ENCODE measurements around the gene SBF1. TPM values are rescaled to one million over a fixed set of nuclear protein-coding genes. Genes with fewer than 3 reads are reported as not detected.

The SBF1 gene
- total RNA-seq, 2 donors from 2014 or later = 89.9 to 90.1 TPM

DNA sequence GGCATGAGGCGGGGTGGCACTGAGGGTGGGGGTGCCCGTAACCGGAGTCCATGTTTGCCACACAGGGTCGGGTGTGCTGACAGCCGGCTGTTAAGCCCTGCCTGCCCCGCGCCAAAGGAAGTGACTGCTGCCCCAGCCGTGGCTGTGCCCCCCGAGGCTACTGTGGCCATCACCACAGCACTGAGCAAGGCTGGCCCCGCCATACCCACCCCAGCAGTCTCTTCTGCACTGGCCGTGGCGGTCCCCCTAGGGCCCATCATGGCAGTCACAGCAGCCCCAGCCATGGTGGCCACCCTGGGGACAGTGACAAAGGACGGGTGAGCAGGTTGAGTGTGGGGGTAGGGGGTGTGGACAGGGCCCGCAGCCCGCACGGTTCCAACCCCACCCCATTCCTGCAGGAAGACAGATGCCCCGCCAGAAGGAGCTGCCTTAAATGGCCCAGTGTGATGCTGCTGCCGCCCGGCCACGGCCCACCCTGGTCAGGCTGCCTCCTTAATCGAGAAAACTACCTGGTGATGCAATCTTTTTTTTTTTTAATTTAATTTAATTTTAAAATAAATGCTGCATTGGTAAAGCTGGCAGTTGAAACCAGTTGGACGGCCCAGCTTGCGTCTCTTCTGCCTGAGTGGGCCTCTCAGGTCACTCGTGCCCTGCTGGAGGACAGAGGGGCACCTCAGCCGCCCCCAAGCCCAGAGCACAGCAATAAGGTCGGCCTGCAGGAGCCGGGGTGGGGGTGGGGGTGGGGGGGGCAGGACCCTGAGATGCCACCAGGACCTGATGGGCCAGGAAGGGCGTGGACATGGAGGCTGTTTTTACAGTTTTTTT is 30.8 kb downstream of the SBF1 start:
- H3K27me3 ChIP-seq (ENCODE audit: control insufficient read depth, insufficient read depth, low read length, poor library complexity, severe bottlenecking) = no peaks in the 10 kb centered on the region
- peak overlapping the region; percentile 60 for H3K27ac ChIP-seq (ENCODE audit: low read depth, low read length)
- H3K9ac ChIP-seq (ENCODE audit: extremely low read depth, low read length, poor library complexity, severe bottlenecking) = no peak overlapping the region
- no peak overlapping the region for H3K4me3 ChIP-seq (ENCODE audit: low read length)
- H3K4me3 Mint-ChIP-seq = no peak overlapping the region
- no peaks in the 10 kb centered on the region for H3K9me3 Mint-ChIP-seq
- peaks cover 35% of the 10 kb centered on the region for H3K36me3 Mint-ChIP-seq (ENCODE audit: low read depth)
- no peaks in the 10 kb centered on the region for H3K27me3 Mint-ChIP-seq (ENCODE audit: insufficient read depth)
- TF ChIP-seq, protein P1, sequence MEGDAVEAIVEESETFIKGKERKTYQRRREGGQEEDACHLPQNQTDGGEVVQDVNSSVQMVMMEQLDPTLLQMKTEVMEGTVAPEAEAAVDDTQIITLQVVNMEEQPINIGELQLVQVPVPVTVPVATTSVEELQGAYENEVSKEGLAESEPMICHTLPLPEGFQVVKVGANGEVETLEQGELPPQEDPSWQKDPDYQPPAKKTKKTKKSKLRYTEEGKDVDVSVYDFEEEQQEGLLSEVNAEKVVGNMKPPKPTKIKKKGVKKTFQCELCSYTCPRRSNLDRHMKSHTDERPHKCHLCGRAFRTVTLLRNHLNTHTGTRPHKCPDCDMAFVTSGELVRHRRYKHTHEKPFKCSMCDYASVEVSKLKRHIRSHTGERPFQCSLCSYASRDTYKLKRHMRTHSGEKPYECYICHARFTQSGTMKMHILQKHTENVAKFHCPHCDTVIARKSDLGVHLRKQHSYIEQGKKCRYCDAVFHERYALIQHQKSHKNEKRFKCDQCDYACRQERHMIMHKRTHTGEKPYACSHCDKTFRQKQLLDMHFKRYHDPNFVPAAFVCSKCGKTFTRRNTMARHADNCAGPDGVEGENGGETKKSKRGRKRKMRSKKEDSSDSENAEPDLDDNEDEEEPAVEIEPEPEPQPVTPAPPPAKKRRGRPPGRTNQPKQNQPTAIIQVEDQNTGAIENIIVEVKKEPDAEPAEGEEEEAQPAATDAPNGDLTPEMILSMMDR (conservative IDR thresholded peaks at IDR 0.05) = no peak
- peak overlapping the region; percentile 82 for H3K27ac Mint-ChIP-seq
- DNase-seq = no peak
- no peaks in the 10 kb centered on the region for H3K4me1 Mint-ChIP-seq
- WGBS, 2 experiments (ENCODE audit: insufficient coverage in 1 of 2, insufficient read length in 1 of 2) = 93 to 96% methylated on average over 10 to 28 of the region's 28 CpGs
- H3K36me3 ChIP-seq (ENCODE audit: control insufficient read depth, insufficient read depth, low read length) = peaks cover 17% of the 10 kb centered on the region
- H3K9me3 ChIP-seq (ENCODE audit: control insufficient read depth, low read length) = no peaks in the 10 kb centered on the region
- no peaks in the 10 kb centered on the region for H3K4me1 ChIP-seq (ENCODE audit: control insufficient read depth, insufficient read depth, low read length)

DNA sequence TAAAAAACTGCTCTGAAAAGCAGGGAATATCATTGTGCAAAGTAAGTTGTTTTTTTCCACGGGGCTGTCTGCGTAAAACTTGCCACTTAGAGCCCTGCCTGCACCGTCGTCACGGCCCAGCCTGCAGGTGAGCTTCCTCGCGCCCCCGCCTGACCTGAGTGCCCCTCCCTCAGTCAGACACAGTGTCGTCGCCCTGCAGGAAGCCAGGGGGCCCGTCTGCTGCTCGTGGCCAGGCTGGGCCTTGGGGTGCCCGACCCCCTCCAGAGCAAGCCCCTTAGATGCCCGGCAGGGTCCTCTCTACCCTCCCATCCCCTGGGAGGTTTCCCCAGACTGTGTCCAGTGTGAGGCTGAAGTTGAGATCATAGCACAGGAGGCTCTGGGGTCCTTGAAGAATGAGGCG is 31.6 kb downstream of the SBF1 start:
- no peak overlapping the region for H3K4me3 ChIP-seq (ENCODE audit: low read length)
- H3K9ac ChIP-seq (ENCODE audit: extremely low read depth, low read length, poor library complexity, severe bottlenecking) = no peak overlapping the region
- Mint-ChIP-seq H3K36me3 (ENCODE audit: low read depth) (peaks cover 30% of the 10 kb centered on the region), H3K27me3 (ENCODE audit: insufficient read depth) (no peaks in the 10 kb centered on the region), H3K9me3 (no peaks in the 10 kb centered on the region), H3K27ac (peak overlapping the region; percentile 82), H3K4me1 (no peaks in the 10 kb centered on the region), H3K4me3 (no peak overlapping the region)
- TF ChIP-seq, protein P1 (conservative IDR thresholded peaks at IDR 0.05) = no peak
- H3K9me3 ChIP-seq (ENCODE audit: control insufficient read depth, low read length) = no peaks in the 10 kb centered on the region
- 91 to 96% methylated on average over 5 to 15 of the region's 15 CpGs for WGBS, 2 experiments (ENCODE audit: insufficient coverage in 1 of 2, insufficient read length in 1 of 2)
- no peaks in the 10 kb centered on the region for H3K27me3 ChIP-seq (ENCODE audit: control insufficient read depth, insufficient read depth, low read length, poor library complexity, severe bottlenecking)
- H3K36me3 ChIP-seq (ENCODE audit: control insufficient read depth, insufficient read depth, low read length) = peaks cover 9% of the 10 kb centered on the region
- H3K4me1 ChIP-seq (ENCODE audit: control insufficient read depth, insufficient read depth, low read length) = no peaks in the 10 kb centered on the region
- peak overlapping the region; percentile 60 for H3K27ac ChIP-seq (ENCODE audit: low read depth, low read length)
- DNase-seq = no peak

DNA sequence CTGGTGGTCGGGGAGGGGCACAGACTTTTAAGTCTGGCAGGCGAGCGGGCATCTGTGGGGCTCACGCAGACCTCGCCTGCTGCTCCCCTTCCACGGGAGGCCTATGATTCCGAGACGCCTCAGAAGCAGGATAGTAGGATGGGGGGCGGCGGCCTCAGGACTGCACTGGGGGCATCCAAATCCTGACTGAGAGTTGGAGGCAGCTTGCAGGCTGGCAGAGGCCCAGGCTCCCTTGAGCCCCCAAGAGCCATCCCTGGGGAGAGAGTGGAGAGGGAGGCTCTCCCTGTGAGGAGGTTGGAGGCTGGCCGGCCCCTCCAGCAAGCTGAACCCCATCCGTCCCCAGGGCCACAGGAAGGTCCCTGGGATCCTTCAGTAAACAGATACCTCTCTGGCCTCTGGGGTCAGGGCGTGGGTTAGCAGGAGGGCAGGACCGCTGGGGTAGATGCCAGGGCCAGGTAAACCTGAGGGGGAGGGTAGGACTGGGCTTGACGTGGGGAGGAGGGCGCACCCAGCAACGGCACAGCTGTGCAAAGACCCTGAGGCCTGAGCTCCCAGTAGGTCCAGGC is 33.3 kb downstream of the SBF1 start:
- Mint-ChIP-seq H3K27ac (no peak overlapping the region), H3K36me3 (ENCODE audit: low read depth) (peaks cover 28% of the 10 kb centered on the region)

More for the DNA sequence above, 33.3 kb downstream of the SBF1 start:
- H3K9me3 Mint-ChIP-seq = no peaks in the 10 kb centered on the region
- no peak overlapping the region for H3K9ac ChIP-seq (ENCODE audit: extremely low read depth, low read length, poor library complexity, severe bottlenecking)
- H3K4me3 Mint-ChIP-seq = no peak overlapping the region
- H3K4me1 Mint-ChIP-seq = no peaks in the 10 kb centered on the region
- WGBS, 2 experiments (ENCODE audit: insufficient coverage in 1 of 2, insufficient read length in 1 of 2) = 93 to 98% methylated on average over 13 to 17 of the region's 17 CpGs
- H3K9me3 ChIP-seq (ENCODE audit: control insufficient read depth, low read length) = no peaks in the 10 kb centered on the region
- TF ChIP-seq, protein P1 (conservative IDR thresholded peaks at IDR 0.05) = no peak
- no peaks in the 10 kb centered on the region for H3K27me3 Mint-ChIP-seq (ENCODE audit: insufficient read depth)
- H3K4me1 ChIP-seq (ENCODE audit: control insufficient read depth, insufficient read depth, low read length) = no peaks in the 10 kb centered on the region
- H3K27ac ChIP-seq (ENCODE audit: low read depth, low read length) = peak overlapping the region; percentile 32
- no peak for DNase-seq
- no peak overlapping the region for H3K4me3 ChIP-seq (ENCODE audit: low read length)
- peaks cover 6% of the 10 kb centered on the region for H3K36me3 ChIP-seq (ENCODE audit: control insufficient read depth, insufficient read depth, low read length)
- no peaks in the 10 kb centered on the region for H3K27me3 ChIP-seq (ENCODE audit: control insufficient read depth, insufficient read depth, low read length, poor library complexity, severe bottlenecking)
